H1 (cell line): Measurements from ENCODE around the gene SZT2. TPM values are rescaled to one million over a fixed set of nuclear protein-coding genes. Genes with fewer than 3 reads are reported as not detected.
A peak's percentile ranks its signal among the peaks of the same experiment; 100 is the strongest.

Experiments used
- CTCF ChIA-PET: fragments of 300-600 bp; sonication (Branson Sonifier 250); formaldehyde crosslinking; loops from one replicate; lab custom pipeline; 2021; ENCODE audit not compliant: partially characterized antibody; lab: Charles Lee
- POLR2A ChIA-PET: fragments of 300-600 bp; sonication (Branson Sonifier 250); formaldehyde crosslinking; loops from one replicate; lab custom pipeline; 2021; ENCODE audit warnings: inconsistent platforms; ENCODE audit not compliant: partially characterized antibody; lab: Charles Lee
- DNase-seq, 2 experiments: peaks; one replicate each; pipeline versions ENCODE4 v3.0.0 to v3.0.0-alpha.2; 2010 to 2022; ENCODE audit warnings: low spot score in 2 of 2, low read depth in 1 of 2, mixed read lengths in 1 of 2
- FAIRE-seq: peaks from 2 replicates; lab custom pipeline; 2011; peaks lifted over from hg19 to GRCh38; lab: Jason Lieb, UNC
- H2AFZ ChIP-seq: 2 replicates; pipeline ENCODE4 v1.8.1; 2012; ENCODE audit warnings: low read length, inconsistent platforms
- H2AK5ac ChIP-seq: 2 replicates; pipeline ENCODE4 v1.6.1; 2013; ENCODE audit warnings: low read depth, low read length
- H2BK120ac ChIP-seq: replicated peaks from 2 replicates; pipeline ENCODE3; 2013; ENCODE audit warnings: low read depth, low read length, inconsistent platforms
- H2BK12ac ChIP-seq: 2 replicates; pipeline ENCODE4 v1.6.1; 2013; ENCODE audit warnings: low read depth, low read length
- H2BK15ac ChIP-seq: 2 replicates; pipeline ENCODE4 v1.6.1; 2013; ENCODE audit warnings: low read length
- H2BK20ac ChIP-seq: 2 replicates; pipeline ENCODE4 v1.6.1; 2013; ENCODE audit warnings: low read length
- H2BK5ac ChIP-seq: 2 replicates; pipeline ENCODE4 v1.6.1; 2013; ENCODE audit warnings: low read depth, low read length
- H3K14ac ChIP-seq: 2 replicates; pipeline ENCODE4 v1.6.1; 2013; ENCODE audit warnings: inconsistent platforms; ENCODE audit not compliant: insufficient read length
- H3K18ac ChIP-seq: 2 replicates; pipeline ENCODE4 v1.6.1; 2013; ENCODE audit warnings: low read length; ENCODE audit errors: extremely low read depth
- H3K23ac ChIP-seq: 2 replicates; pipeline ENCODE4 v1.6.1; 2013; ENCODE audit warnings: inconsistent platforms; ENCODE audit not compliant: insufficient read length
- H3K23me2 ChIP-seq: 2 replicates; pipeline ENCODE4 v1.6.1; 2013; ENCODE audit warnings: low read depth, low read length
- H3K27ac ChIP-seq: 2 replicates; pipeline ENCODE4 v1.6.1; 2011; ENCODE audit warnings: low read depth, low read length, inconsistent platforms
- H3K27me3 ChIP-seq, 4 experiments: replicated peaks in 1 of 4; 1 replicate in 1 of 4; 2 replicates in 3 of 4; pipeline versions ENCODE4 v1.6.1 to v1.8.1; 2011 to 2013; ENCODE audit warnings: low read length in 3 of 4, mild to moderate bottlenecking in 3 of 4, inconsistent platforms in 2 of 4, mixed read lengths in 2 of 4, moderate library complexity in 1 of 4; ENCODE audit not compliant: control insufficient read depth in 3 of 4, insufficient read depth in 3 of 4; ENCODE audit errors: extremely low read depth in 1 of 4
- H3K36me3 ChIP-seq, 4 experiments: 2 replicates each; pipeline versions ENCODE4 v1.6.1 to v1.8.1; 2011 to 2013; ENCODE audit warnings: mild to moderate bottlenecking in 4 of 4, low read length in 3 of 4, moderate library complexity in 2 of 4, control low read depth in 1 of 4, inconsistent platforms in 1 of 4; ENCODE audit not compliant: insufficient read depth in 4 of 4, control insufficient read depth in 2 of 4
- H3K4ac ChIP-seq: replicated peaks from 2 replicates; pipeline ENCODE3; 2013; ENCODE audit warnings: low read length, low read depth, mixed read lengths, inconsistent platforms; ENCODE audit not compliant: insufficient read length
- H3K4me1 ChIP-seq, 4 experiments: replicated peaks in 1 of 4; 1 replicate in 1 of 4; 2 replicates in 3 of 4; pipeline versions ENCODE4 v1.6.1 to v1.8.1; 2011 to 2013; ENCODE audit warnings: low read length in 3 of 4, inconsistent platforms in 2 of 4, mixed read lengths in 1 of 4; ENCODE audit not compliant: insufficient read depth in 4 of 4, control insufficient read depth in 3 of 4
- H3K4me2 ChIP-seq, 2 experiments: 2 replicates each; pipeline versions ENCODE4 v1.6.1 to v1.8.1; 2011 to 2013; ENCODE audit warnings: low read depth in 2 of 2, low read length in 2 of 2, control low read depth in 1 of 2, inconsistent platforms in 1 of 2, mild to moderate bottlenecking in 1 of 2; ENCODE audit not compliant: insufficient read depth in 1 of 2
- H3K4me3 ChIP-seq, 4 experiments: fragments of 200-600, 300-600 bp in 1 of 4; sonication (generic), shearing (Covaris generic), sonication (Bioruptor Twin) in 1 of 4; 2 replicates each; pipeline versions ENCODE4 v1.5.1 to v1.8.1; 2011 to 2016; ENCODE audit warnings: low read length in 4 of 4, low read depth in 3 of 4, control low read depth in 2 of 4, inconsistent platforms in 2 of 4, mild to moderate bottlenecking in 2 of 4, mixed read lengths in 1 of 4, moderate library complexity in 1 of 4; ENCODE audit not compliant: insufficient read depth in 2 of 4; ENCODE audit errors: extremely low read depth in 1 of 4
- H3K56ac ChIP-seq: replicated peaks from 2 replicates; pipeline ENCODE3; 2013; ENCODE audit warnings: low read depth, mild to moderate bottlenecking, mixed read lengths, low read length, inconsistent platforms; ENCODE audit not compliant: insufficient read length
- H3K79me1 ChIP-seq: 2 replicates; pipeline ENCODE4 v1.6.1; 2013; ENCODE audit warnings: low read depth, low read length, control low read depth
- H3K79me2 ChIP-seq, 2 experiments: 2 replicates each; pipeline versions ENCODE4 v1.6.1 to v1.8.1; 2012 to 2013; ENCODE audit warnings: low read length in 2 of 2, mild to moderate bottlenecking in 2 of 2, inconsistent platforms in 1 of 2; ENCODE audit not compliant: insufficient read depth in 2 of 2, control insufficient read depth in 1 of 2
- H3K9ac ChIP-seq, 4 experiments: replicated peaks in 1 of 4; 1 replicate in 1 of 4; 2 replicates in 3 of 4; pipeline versions ENCODE4 v1.6.1 to v1.8.1; 2011 to 2013; ENCODE audit warnings: low read depth in 3 of 4, low read length in 3 of 4, control low read depth in 2 of 4, mild to moderate bottlenecking in 2 of 4, moderate library complexity in 2 of 4, inconsistent platforms in 1 of 4; ENCODE audit errors: extremely low read depth in 1 of 4
- H3K9me3 ChIP-seq, 2 experiments: 2 replicates each; pipeline versions ENCODE4 v1.6.1 to v1.8.1; 2012 to 2013; ENCODE audit warnings: mild to moderate bottlenecking in 2 of 2, moderate library complexity in 2 of 2, control low read depth in 1 of 2, inconsistent platforms in 1 of 2, low read depth in 1 of 2, low read length in 1 of 2, mixed read lengths in 1 of 2; ENCODE audit not compliant: insufficient read depth in 2 of 2
- H4K20me1 ChIP-seq, 2 experiments: replicated peaks in 1 of 2; 2 replicates each; pipeline versions ENCODE3 to v1.8.1; 2011 to 2013; ENCODE audit warnings: inconsistent platforms in 2 of 2, low read length in 2 of 2, mild to moderate bottlenecking in 1 of 2; ENCODE audit not compliant: insufficient read depth in 2 of 2, control insufficient read depth in 1 of 2
- H4K5ac ChIP-seq: 2 replicates; pipeline ENCODE4 v1.6.1; 2013; ENCODE audit warnings: low read length, low read depth, mixed read lengths, inconsistent platforms; ENCODE audit not compliant: insufficient read length
- H4K8ac ChIP-seq: 2 replicates; pipeline ENCODE4 v1.8.0; 2013; ENCODE audit warnings: mild to moderate bottlenecking, moderate library complexity, low read length, inconsistent platforms; ENCODE audit not compliant: insufficient read depth; ENCODE audit errors: extremely low read depth
- H4K91ac ChIP-seq: replicated peaks from 2 replicates; pipeline ENCODE3; 2013; ENCODE audit warnings: low read length, mixed read lengths, inconsistent platforms; ENCODE audit not compliant: insufficient read length
- BCL11A ChIP-seq, 2 experiments: IDR thresholded peaks; one replicate each; pipeline ENCODE4 v1.6.1; 2011; ENCODE audit warnings: low read depth in 2 of 2, low read length in 2 of 2, mild to moderate bottlenecking in 2 of 2
- CBX5 ChIP-seq: fragments of 300-800, 300-1000 bp; sonication (generic); IDR thresholded peaks from 2 replicates; pipeline ENCODE4 v1.7.1; 2016; ENCODE audit warnings: antibody characterized with exemption, low read length, low read depth
- CHD1 ChIP-seq: IDR thresholded peaks from 2 replicates; pipeline ENCODE4 v1.6.1; 2012; ENCODE audit warnings: low read depth, low read length, improper control_type of control experiment
- CREB1 ChIP-seq: IDR thresholded peaks from 2 replicates; pipeline ENCODE4 v1.6.1; 2012; ENCODE audit warnings: inconsistent platforms
- HDAC6 ChIP-seq: IDR thresholded peaks from one replicate; pipeline ENCODE4 v1.7.1; 2012; ENCODE audit warnings: low read depth, mild to moderate bottlenecking, inconsistent platforms, low read length, moderate library complexity
- POLR2A ChIP-seq, 2 experiments: IDR thresholded peaks; 1 replicate in 1 of 2; 2 replicates in 1 of 2; pipeline ENCODE4 v1.6.1; 2011; ENCODE audit warnings: low read depth in 2 of 2, low read length in 2 of 2, mild to moderate bottlenecking in 2 of 2; ENCODE audit errors: control extremely low read depth in 1 of 2
- ZNF274 ChIP-seq: IDR thresholded peaks from 2 replicates; pipeline ENCODE4 v1.7.0; 2012; ENCODE audit warnings: low read length, borderline replicate concordance; ENCODE audit errors: extremely low read depth
- WGBS, 2 experiments: shearing (Covaris generic) in 1 of 2; methylation state at CpG; one replicate each; pipeline versions ENCODE4 v1.1.6 to v1.1.7; 2013 to 2015; ENCODE audit warnings: low lambda C conversion rate in 2 of 2, mixed read lengths in 2 of 2, inconsistent platforms in 1 of 2, low coverage in 1 of 2, missing lambda C conversion rate in 1 of 2; ENCODE audit not compliant: insufficient replicate concordance in 2 of 2, insufficient coverage in 1 of 2, insufficient read length in 1 of 2; ENCODE audit errors: extremely low coverage in 1 of 2, missing lambda C conversion rate in 1 of 2; 5-methylcytosine and 5-hydroxymethylcytosine counted together
- polyA plus RNA-seq, 7 experiments: library from polyadenylated mRNA; depleted of rRNA in 3 of 7; stranded (reverse) in 5 of 7; unstranded in 2 of 7; fragments of >200 nt in 5 of 7; fragments of 200-250 nt in 2 of 7; gene quantifications; 1 replicate in 5 of 7; 2 replicates in 1 of 7; 4 replicates in 1 of 7; pipeline versions ENCODE4 v1.2.1 to v1.2.3, GENCODE V29; 2011 to 2013; ENCODE audit warnings: missing spikeins in 2 of 7, mixed read lengths in 2 of 7
- total RNA-seq: library from RNA; stranded (reverse); fragmentation: NEBNext Ultra II Directional; extraction: Animal tissue kit (Norgen Biotek cat#: 25700); gene quantifications from 2 replicates; pipeline ENCODE4 v1.2.1, GENCODE V29; 2021

The SZT2 gene
- total and polyA plus RNA-seq, 2 of the 8 experiments (the other 6 are each of a cell fraction or from before 2014, with no cell fraction given), result 4.7 to 12.9 TPM

GRCh38 chr1:43435146-43436145 is 45.7 kb downstream of the SZT2 start:
- H2BK15ac ChIP-seq, result no peak overlapping the region
- H3K4ac ChIP-seq, result no peak overlapping the region
- H3K56ac ChIP-seq, result no peak overlapping the region
- H3K18ac ChIP-seq, result no peak overlapping the region
- no peak overlapping the region for H4K91ac ChIP-seq
- H2BK5ac ChIP-seq, result no peak overlapping the region
- H3K23ac ChIP-seq, result no peak overlapping the region
- H3K23me2 ChIP-seq, result no peaks in the 10 kb centered on the region
- 86% methylated on average over 14 of the region's 14 CpGs; no CpG with 5 or more reads in 1 of the 2 experiments for WGBS, 2 experiments
- H3K4me2 ChIP-seq, result no peak overlapping the region
- H3K79me2 ChIP-seq, result no peaks in the 10 kb centered on the region
- H3K4me1 ChIP-seq, result no peaks in the 10 kb centered on the region
- H2BK12ac ChIP-seq, result no peak overlapping the region
- no peak overlapping the region for H2BK20ac ChIP-seq
- H3K14ac ChIP-seq, result no peak overlapping the region
- H4K20me1 ChIP-seq, result peaks cover 0 to 4% of the 10 kb centered on the region in 2 experiments
- H3K79me1 ChIP-seq, result no peaks in the 10 kb centered on the region
- no peak overlapping the region for H4K5ac ChIP-seq
- no peak overlapping the region for H2AK5ac ChIP-seq
- no peaks in the 10 kb centered on the region for H3K9me3 ChIP-seq
- H2AFZ ChIP-seq, result no peak overlapping the region
- H3K36me3 ChIP-seq, result peaks cover 2 to 30% (median 14%) of the 10 kb centered on the region in 4 experiments
- TF ChIP-seq CHD1 (no peak), POLR2A (IDR thresholded peaks at IDR 0.05; ENCODE audit: control extremely low read depth in 1 of 2, low read depth in 2 of 2, low read length in 2 of 2) (no peak), ZNF274 (no peak), BCL11A (IDR thresholded peaks at IDR 0.05; ENCODE audit: low read depth in 2 of 2, low read length in 2 of 2) (no peak), CBX5 (no peak), CREB1 (no peak), HDAC6 (no peak)
- H2BK120ac ChIP-seq, result no peak overlapping the region
- no peak overlapping the region for H3K4me3 ChIP-seq
- H4K8ac ChIP-seq, result no peak overlapping the region
- H3K27me3 ChIP-seq, result no peaks in the 10 kb centered on the region
- H3K9ac ChIP-seq, result no peak overlapping the region
- CTCF ChIA-PET, result interaction anchor here (0.6 to 1.4 kb wide), 4 partner anchors 11 to 69 kb away, joined by 3 to 5 read pairs (median 4); no protein-coding TSS in a partner anchor
- DNase-seq (no peak), FAIRE-seq (peak; percentile 58)
- H3K27ac ChIP-seq, result no peak overlapping the region
- POLR2A ChIA-PET, result interaction anchor here (0.9 to 1.8 kb wide), 4 partner anchors 10 to 19 kb away, joined by 3 to 6 read pairs (median 4); partner anchors contain the start of gene HYI
